GM10248 (cell line): ENCODE measurements around the gene KLHL21.
A peak's percentile ranks its signal among the peaks of the same experiment; 100 is the strongest.

Experiments used
- CTCF ChIA-PET: fragments of 300-600 bp; sonication (Branson Sonifier 250); formaldehyde crosslinking; extraction: SDS; loops from one replicate; lab custom pipeline; 2021; ENCODE audit warnings: antibody characterized with exemption; lab: Yijun Ruan, JAX
- POLR2A ChIA-PET: fragments of 350-650 bp; sonication (Branson Sonifier 250); formaldehyde crosslinking; extraction: SDS; loops from one replicate; lab custom pipeline; 2020; ENCODE audit warnings: antibody characterized with exemption; lab: Yijun Ruan, JAX
- DNase-seq: peaks from one replicate; pipeline ENCODE4 v3.0.0; 2012; ENCODE audit errors: extremely low spot score
- CTCF ChIP-seq: IDR thresholded peaks from 2 replicates; pipeline ENCODE4 v1.5.1; 2012; ENCODE audit warnings: mild to moderate bottlenecking, low read depth; ENCODE audit errors: extremely low read depth, missing control alignments, control extremely low read depth

Gene KLHL21

GRCh38 chr1:6557597-6557996 lies 45.1 kb downstream of the KLHL21 start:
- CTCF ChIA-PET: interaction anchor here (0.9 to 1.3 kb wide), 2 partner anchors 19 to 34 kb away, joined by 4 read pairs; no protein-coding TSS in a partner anchor
- DNase-seq: no peak
- POLR2A ChIA-PET: no interaction called here
- no peak for TF ChIP-seq CTCF

GRCh38 chr1:6554907-6555778 lies 47.5 kb downstream of the KLHL21 start, which contains the start of gene TAS1R1:
TSS of gene TAS1R1 (plus strand) at chr1:6555307. CDS start at chr1:6555374, 67 bp downstream.
- ChIA-PET POLR2A (interaction anchor here (0.8 kb wide), 1 partner anchor 25 kb away, joined by 3 read pairs; the partner anchor contains the start of gene ZBTB48), CTCF (interaction anchor here (0.7 to 4.2 kb wide), 30 partner anchors 11 to 653 kb away, joined by 3 to 24 read pairs (median 4); partner anchors contain the start of genes RNF207 and ZBTB48)
- TF ChIP-seq CTCF: no peak
- DNase-seq: no peak

- ChIA-PET CTCF (interaction anchor here (0.6 to 4.2 kb wide), 43 partner anchors 9 to 654 kb away, joined by 3 to 24 read pairs (median 4); partner anchors contain the start of genes RNF207 and ZBTB48), POLR2A (interaction anchor here (0.8 kb wide), 1 partner anchor 26 kb away, joined by 3 read pairs; the partner anchor contains the start of gene ZBTB48)
- TF ChIP-seq CTCF: peak; percentile 92
- DNase-seq: peak; percentile 99
Observed at GRCh38 chr1:6554031-6554906, 48.4 kb downstream of the KLHL21 start, which contains the start of gene NOL9. TSS of gene NOL9 (minus strand) at chr1:6554513. CDS start at chr1:6554502, 11 bp downstream.

- TF ChIP-seq CTCF: no peak
- ChIA-PET POLR2A (interaction anchor here (0.5 kb wide), 1 partner anchor 23 kb away, joined by 7 read pairs; no protein-coding TSS in a partner anchor), CTCF (interaction anchor here (1.3 kb wide), 1 partner anchor 20 kb away, joined by 3 read pairs; no protein-coding TSS in a partner anchor)
- DNase-seq: no peak
Observed at GRCh38 chr1:6547301-6547700, 55.4 kb downstream of the KLHL21 start.

- ChIA-PET CTCF (no interaction called here), POLR2A (interaction anchor here (0.6 kb wide), 1 partner anchor 28 kb away, joined by 3 read pairs; no protein-coding TSS in a partner anchor)
- no peak for DNase-seq
- TF ChIP-seq CTCF: no peak
Observed at GRCh38 chr1:6546326-6546725, 56.3 kb downstream of the KLHL21 start.
